H1 (cell line): ENCODE results near the gene FLRT2. TPM values are rescaled to one million over a fixed set of nuclear protein-coding genes. Genes with fewer than 3 reads are reported as not detected.

ENCODE experiments used
- CTCF ChIA-PET: fragments of 300-600 bp; sonication (Branson Sonifier 250); formaldehyde crosslinking; loops from one replicate; lab custom pipeline; 2021; ENCODE audit not compliant: partially characterized antibody; lab: Charles Lee
- POLR2A ChIA-PET: fragments of 300-600 bp; sonication (Branson Sonifier 250); formaldehyde crosslinking; loops from one replicate; lab custom pipeline; 2021; ENCODE audit warnings: inconsistent platforms; ENCODE audit not compliant: partially characterized antibody; lab: Charles Lee
- DNase-seq, 2 experiments: peaks; one replicate each; pipeline versions ENCODE4 v3.0.0 to v3.0.0-alpha.2; 2010 to 2022; ENCODE audit warnings: low spot score in 2 of 2, low read depth in 1 of 2, mixed read lengths in 1 of 2
- FAIRE-seq: peaks from 2 replicates; lab custom pipeline; 2011; peaks lifted over from hg19 to GRCh38; lab: Jason Lieb, UNC
- H2AFZ ChIP-seq: 2 replicates; pipeline ENCODE4 v1.8.1; 2012; ENCODE audit warnings: low read length, inconsistent platforms
- H2AK5ac ChIP-seq: 2 replicates; pipeline ENCODE4 v1.6.1; 2013; ENCODE audit warnings: low read depth, low read length
- H2BK120ac ChIP-seq: replicated peaks from 2 replicates; pipeline ENCODE3; 2013; ENCODE audit warnings: low read depth, low read length, inconsistent platforms
- H2BK12ac ChIP-seq: 2 replicates; pipeline ENCODE4 v1.6.1; 2013; ENCODE audit warnings: low read depth, low read length
- H2BK15ac ChIP-seq: 2 replicates; pipeline ENCODE4 v1.6.1; 2013; ENCODE audit warnings: low read length
- H2BK20ac ChIP-seq: 2 replicates; pipeline ENCODE4 v1.6.1; 2013; ENCODE audit warnings: low read length
- H2BK5ac ChIP-seq: 2 replicates; pipeline ENCODE4 v1.6.1; 2013; ENCODE audit warnings: low read depth, low read length
- H3K14ac ChIP-seq: 2 replicates; pipeline ENCODE4 v1.6.1; 2013; ENCODE audit warnings: inconsistent platforms; ENCODE audit not compliant: insufficient read length
- H3K18ac ChIP-seq: 2 replicates; pipeline ENCODE4 v1.6.1; 2013; ENCODE audit warnings: low read length; ENCODE audit errors: extremely low read depth
- H3K23ac ChIP-seq: 2 replicates; pipeline ENCODE4 v1.6.1; 2013; ENCODE audit warnings: inconsistent platforms; ENCODE audit not compliant: insufficient read length
- H3K23me2 ChIP-seq: 2 replicates; pipeline ENCODE4 v1.6.1; 2013; ENCODE audit warnings: low read depth, low read length
- H3K27ac ChIP-seq: 2 replicates; pipeline ENCODE4 v1.6.1; 2011; ENCODE audit warnings: low read depth, low read length, inconsistent platforms
- H3K27me3 ChIP-seq, 4 experiments: replicated peaks in 1 of 4; 1 replicate in 1 of 4; 2 replicates in 3 of 4; pipeline versions ENCODE4 v1.6.1 to v1.8.1; 2011 to 2013; ENCODE audit warnings: low read length in 3 of 4, mild to moderate bottlenecking in 3 of 4, inconsistent platforms in 2 of 4, mixed read lengths in 2 of 4, moderate library complexity in 1 of 4; ENCODE audit not compliant: control insufficient read depth in 3 of 4, insufficient read depth in 3 of 4; ENCODE audit errors: extremely low read depth in 1 of 4
- H3K36me3 ChIP-seq, 4 experiments: 2 replicates each; pipeline versions ENCODE4 v1.6.1 to v1.8.1; 2011 to 2013; ENCODE audit warnings: mild to moderate bottlenecking in 4 of 4, low read length in 3 of 4, moderate library complexity in 2 of 4, control low read depth in 1 of 4, inconsistent platforms in 1 of 4; ENCODE audit not compliant: insufficient read depth in 4 of 4, control insufficient read depth in 2 of 4
- H3K4ac ChIP-seq: replicated peaks from 2 replicates; pipeline ENCODE3; 2013; ENCODE audit warnings: low read length, low read depth, mixed read lengths, inconsistent platforms; ENCODE audit not compliant: insufficient read length
- H3K4me1 ChIP-seq, 4 experiments: replicated peaks in 1 of 4; 1 replicate in 1 of 4; 2 replicates in 3 of 4; pipeline versions ENCODE4 v1.6.1 to v1.8.1; 2011 to 2013; ENCODE audit warnings: low read length in 3 of 4, inconsistent platforms in 2 of 4, mixed read lengths in 1 of 4; ENCODE audit not compliant: insufficient read depth in 4 of 4, control insufficient read depth in 3 of 4
- H3K4me2 ChIP-seq, 2 experiments: 2 replicates each; pipeline versions ENCODE4 v1.6.1 to v1.8.1; 2011 to 2013; ENCODE audit warnings: low read depth in 2 of 2, low read length in 2 of 2, control low read depth in 1 of 2, inconsistent platforms in 1 of 2, mild to moderate bottlenecking in 1 of 2; ENCODE audit not compliant: insufficient read depth in 1 of 2
- H3K4me3 ChIP-seq, 4 experiments: fragments of 200-600, 300-600 bp in 1 of 4; sonication (generic), shearing (Covaris generic), sonication (Bioruptor Twin) in 1 of 4; 2 replicates each; pipeline versions ENCODE4 v1.5.1 to v1.8.1; 2011 to 2016; ENCODE audit warnings: low read length in 4 of 4, low read depth in 3 of 4, control low read depth in 2 of 4, inconsistent platforms in 2 of 4, mild to moderate bottlenecking in 2 of 4, mixed read lengths in 1 of 4, moderate library complexity in 1 of 4; ENCODE audit not compliant: insufficient read depth in 2 of 4; ENCODE audit errors: extremely low read depth in 1 of 4
- H3K56ac ChIP-seq: replicated peaks from 2 replicates; pipeline ENCODE3; 2013; ENCODE audit warnings: low read depth, mild to moderate bottlenecking, mixed read lengths, low read length, inconsistent platforms; ENCODE audit not compliant: insufficient read length
- H3K79me1 ChIP-seq: 2 replicates; pipeline ENCODE4 v1.6.1; 2013; ENCODE audit warnings: low read depth, low read length, control low read depth
- H3K79me2 ChIP-seq, 2 experiments: 2 replicates each; pipeline versions ENCODE4 v1.6.1 to v1.8.1; 2012 to 2013; ENCODE audit warnings: low read length in 2 of 2, mild to moderate bottlenecking in 2 of 2, inconsistent platforms in 1 of 2; ENCODE audit not compliant: insufficient read depth in 2 of 2, control insufficient read depth in 1 of 2
- H3K9ac ChIP-seq, 4 experiments: replicated peaks in 1 of 4; 1 replicate in 1 of 4; 2 replicates in 3 of 4; pipeline versions ENCODE4 v1.6.1 to v1.8.1; 2011 to 2013; ENCODE audit warnings: low read depth in 3 of 4, low read length in 3 of 4, control low read depth in 2 of 4, mild to moderate bottlenecking in 2 of 4, moderate library complexity in 2 of 4, inconsistent platforms in 1 of 4; ENCODE audit errors: extremely low read depth in 1 of 4
- H3K9me3 ChIP-seq, 2 experiments: 2 replicates each; pipeline versions ENCODE4 v1.6.1 to v1.8.1; 2012 to 2013; ENCODE audit warnings: mild to moderate bottlenecking in 2 of 2, moderate library complexity in 2 of 2, control low read depth in 1 of 2, inconsistent platforms in 1 of 2, low read depth in 1 of 2, low read length in 1 of 2, mixed read lengths in 1 of 2; ENCODE audit not compliant: insufficient read depth in 2 of 2
- H4K20me1 ChIP-seq, 2 experiments: replicated peaks in 1 of 2; 2 replicates each; pipeline versions ENCODE3 to v1.8.1; 2011 to 2013; ENCODE audit warnings: inconsistent platforms in 2 of 2, low read length in 2 of 2, mild to moderate bottlenecking in 1 of 2; ENCODE audit not compliant: insufficient read depth in 2 of 2, control insufficient read depth in 1 of 2
- H4K5ac ChIP-seq: 2 replicates; pipeline ENCODE4 v1.6.1; 2013; ENCODE audit warnings: low read length, low read depth, mixed read lengths, inconsistent platforms; ENCODE audit not compliant: insufficient read length
- H4K8ac ChIP-seq: 2 replicates; pipeline ENCODE4 v1.8.0; 2013; ENCODE audit warnings: mild to moderate bottlenecking, moderate library complexity, low read length, inconsistent platforms; ENCODE audit not compliant: insufficient read depth; ENCODE audit errors: extremely low read depth
- H4K91ac ChIP-seq: replicated peaks from 2 replicates; pipeline ENCODE3; 2013; ENCODE audit warnings: low read length, mixed read lengths, inconsistent platforms; ENCODE audit not compliant: insufficient read length
- CEBPB ChIP-seq: IDR thresholded peaks from 2 replicates; pipeline ENCODE4 v1.6.1; 2012; ENCODE audit warnings: low read depth, low read length
- CHD1 ChIP-seq: IDR thresholded peaks from 2 replicates; pipeline ENCODE4 v1.6.1; 2012; ENCODE audit warnings: low read depth, low read length, improper control_type of control experiment
- EGR1 ChIP-seq: IDR thresholded peaks from 2 replicates; pipeline ENCODE4 v1.6.1; 2011; ENCODE audit warnings: low read depth, low read length, borderline replicate concordance
- KDM4A ChIP-seq: IDR thresholded peaks from one replicate; pipeline ENCODE4 v1.7.1; 2012; ENCODE audit warnings: low read depth, mild to moderate bottlenecking, moderate library complexity, low read length, inconsistent platforms; ENCODE audit not compliant: severe bottlenecking
- KDM5A ChIP-seq: fragments of 200-600 bp; IDR thresholded peaks from 2 replicates; pipeline ENCODE4 v1.7.1; 2012; ENCODE audit warnings: mild to moderate bottlenecking, low read length, inconsistent platforms, mixed read lengths
- MAX ChIP-seq: IDR thresholded peaks from 2 replicates; pipeline ENCODE4 v1.6.1; 2012; ENCODE audit warnings: inconsistent platforms
- POLR2AphosphoS5 ChIP-seq: IDR thresholded peaks from 2 replicates; pipeline ENCODE4 v1.6.1; 2011; ENCODE audit warnings: low read depth, low read length
- RAD21 ChIP-seq, 2 experiments: IDR thresholded peaks in 1 of 2; conservative IDR thresholded peaks in 1 of 2; 2 replicates each; pipeline ENCODE4 v1.6.1; 2011; ENCODE audit warnings: low read depth in 2 of 2, low read length in 2 of 2, improper control_type of control experiment in 1 of 2, inconsistent platforms in 1 of 2, mild to moderate bottlenecking in 1 of 2, moderate library complexity in 1 of 2
- SP2 ChIP-seq: IDR thresholded peaks from 2 replicates; pipeline ENCODE4 v1.6.1; 2012; ENCODE audit warnings: mild to moderate bottlenecking, low read length, inconsistent platforms
- TAF1 ChIP-seq: IDR thresholded peaks from 2 replicates; pipeline ENCODE4 v1.6.1; 2011; ENCODE audit warnings: mild to moderate bottlenecking, low read depth, low read length
- TEAD4 ChIP-seq: IDR thresholded peaks from 2 replicates; pipeline ENCODE4 v1.6.1; 2012; ENCODE audit warnings: low read depth, low read length, inconsistent platforms, mixed read lengths
- WGBS, 2 experiments: shearing (Covaris generic) in 1 of 2; methylation state at CpG; one replicate each; pipeline versions ENCODE4 v1.1.6 to v1.1.7; 2013 to 2015; ENCODE audit warnings: low lambda C conversion rate in 2 of 2, mixed read lengths in 2 of 2, inconsistent platforms in 1 of 2, low coverage in 1 of 2, missing lambda C conversion rate in 1 of 2; ENCODE audit not compliant: insufficient replicate concordance in 2 of 2, insufficient coverage in 1 of 2, insufficient read length in 1 of 2; ENCODE audit errors: extremely low coverage in 1 of 2, missing lambda C conversion rate in 1 of 2; 5-methylcytosine and 5-hydroxymethylcytosine counted together
- polyA plus RNA-seq, 7 experiments: library from polyadenylated mRNA; depleted of rRNA in 3 of 7; stranded (reverse) in 5 of 7; unstranded in 2 of 7; fragments of >200 nt in 5 of 7; fragments of 200-250 nt in 2 of 7; gene quantifications; 1 replicate in 5 of 7; 2 replicates in 1 of 7; 4 replicates in 1 of 7; pipeline versions ENCODE4 v1.2.1 to v1.2.3, GENCODE V29; 2011 to 2013; ENCODE audit warnings: missing spikeins in 2 of 7, mixed read lengths in 2 of 7
- total RNA-seq: library from RNA; stranded (reverse); fragmentation: NEBNext Ultra II Directional; extraction: Animal tissue kit (Norgen Biotek cat#: 25700); gene quantifications from 2 replicates; pipeline ENCODE4 v1.2.1, GENCODE V29; 2021

Gene FLRT2
- total and polyA plus RNA-seq, 2 of the 8 experiments (the other 6 are each of a cell fraction or from before 2014, with no cell fraction given), result 2.4 to 6.9 TPM

- Histone ChIP-seq H3K4me3 (peak overlapping the region; percentile 62 to 76 (median 68)), H4K20me1 (peaks cover 2 to 3% of the 10 kb centered on the region in 2 experiments), H2BK20ac (no peak overlapping the region), H3K14ac (no peak overlapping the region), H3K27me3 (peaks cover 27 to 64% (median 54%) of the 10 kb centered on the region in 4 experiments), H3K9me3 (no peaks in the 10 kb centered on the region), H3K27ac (peak overlapping the region; percentile 4; the same call in 1 of the 2 replicates), H3K56ac (no peak overlapping the region), H2BK15ac (no peak overlapping the region), H3K4me2 (peak overlapping the region; percentile 94 to 99), H3K79me1 (no peaks in the 10 kb centered on the region), H4K91ac (peak overlapping the region; percentile 22), H3K9ac (peak overlapping the region in 3 of 4 experiments; percentile 38 to 56 (median 42); a peak in 4 of 7 replicates), H4K5ac (no peak overlapping the region), H2BK5ac (no peak overlapping the region), H3K18ac (peak overlapping the region; percentile 53; the same call in 1 of the 2 replicates), H3K79me2 (no peaks in the 10 kb centered on the region), H3K4ac (no peak overlapping the region), H2AK5ac (no peak overlapping the region), H2BK12ac (no peak overlapping the region; the same call in 1 of the 2 replicates), H3K23me2 (peaks cover 46% of the 10 kb centered on the region), H3K4me1 (peaks cover 6 to 37% (median 16%) of the 10 kb centered on the region in 4 experiments), H2AFZ (no peak overlapping the region), H2BK120ac (no peak overlapping the region), H3K23ac (no peak overlapping the region), H3K36me3 (no peaks in the 10 kb centered on the region), H4K8ac (peak overlapping the region; percentile 66)
- FAIRE-seq (no peak), DNase-seq (peak in 1 of 2 experiments; percentile 77)
- POLR2A ChIA-PET, result interaction anchor here (0.9 to 2.1 kb wide), 2 partner anchors 11 to 26 kb away, joined by 3 to 7 read pairs; no protein-coding TSS in a partner anchor
- 1% methylated on average over 54 of the region's 90 CpGs; no CpG with 5 or more reads in 1 of the 2 experiments for WGBS, 2 experiments
- CTCF ChIA-PET, result interaction anchor here (0.5 to 2.8 kb wide), 7 partner anchors 8 to 528 kb away, joined by 3 to 11 read pairs (median 3); no protein-coding TSS in a partner anchor
- TF ChIP-seq TAF1, result peak; percentile 74
- no peak for TF ChIP-seq CEBPB
- no peak for TF ChIP-seq SP2
- no peak for TF ChIP-seq KDM5A
- TF ChIP-seq TEAD4, result no peak
- TF ChIP-seq POLR2AphosphoS5, result peak; percentile 60; the same call in 1 of the 2 replicates
- peak; percentile 95 for TF ChIP-seq KDM4A
- TF ChIP-seq CHD1, result no peak
- TF ChIP-seq RAD21 (IDR thresholded peaks at IDR 0.05 in 1 of 2, conservative IDR thresholded peaks at IDR 0.05 in 1 of 2; ENCODE audit: low read depth in 2 of 2, low read length in 2 of 2), result 0 out of 4 replicates have a peak, but pooled peaks of 1 of the 2 experiments have one; percentile 15
- TF ChIP-seq MAX, result peak; percentile 12; the same call in 1 of the 2 replicates
- peak; percentile 61 for TF ChIP-seq EGR1
Measured at GRCh38 chr14:85533023-85533860, 3.3 kb downstream of the FLRT2 start.
